HUES64 (cell line): ENCODE results near the gene ANKK1. TPM values are rescaled to one million over a fixed set of nuclear protein-coding genes. Genes with fewer than 3 reads are reported as not detected.
A peak's percentile ranks its signal among the peaks of the same experiment; 100 is the strongest.

ENCODE experiments used
- H3K27ac ChIP-seq: 2 replicates; pipeline ENCODE4 v1.7.0; 2013; ENCODE audit warnings: low read depth, low read length, inconsistent platforms
- H3K27me3 ChIP-seq: 2 replicates; pipeline ENCODE4 v1.6.1; 2013; ENCODE audit warnings: mild to moderate bottlenecking, low read length; ENCODE audit not compliant: insufficient read depth
- H3K36me3 ChIP-seq: 2 replicates; pipeline ENCODE4 v1.6.1; 2013; ENCODE audit warnings: mild to moderate bottlenecking, low read length; ENCODE audit not compliant: insufficient read depth
- H3K4me1 ChIP-seq: 2 replicates; pipeline ENCODE4 v1.6.1; 2013; ENCODE audit warnings: mild to moderate bottlenecking, low read length, moderate library complexity; ENCODE audit not compliant: insufficient read depth
- H3K4me3 ChIP-seq: 2 replicates; pipeline ENCODE4 v1.5.1; 2013; ENCODE audit warnings: mild to moderate bottlenecking, low read length, moderate library complexity
- H3K9ac ChIP-seq: 2 replicates; pipeline ENCODE4 v1.6.1; 2013; ENCODE audit warnings: mild to moderate bottlenecking, low read depth, low read length
- H3K9me3 ChIP-seq: 2 replicates; pipeline ENCODE4 v1.6.1; 2013; ENCODE audit warnings: low read depth, low read length; ENCODE audit not compliant: insufficient read depth
- WGBS: fragments of 150-250, 120-280 bp; methylation state at CpG from one replicate; pipeline ENCODE4 v1.1.7; 2013; ENCODE audit warnings: missing lambda C conversion rate; 5-methylcytosine and 5-hydroxymethylcytosine counted together
- polyA plus RNA-seq, 2 experiments: library from polyadenylated mRNA; stranded (reverse); fragments of 50-300 nt; gene quantifications; one replicate each; pipeline ENCODE4 v1.2.3, GENCODE V29; 2013

Gene ANKK1, protein sequence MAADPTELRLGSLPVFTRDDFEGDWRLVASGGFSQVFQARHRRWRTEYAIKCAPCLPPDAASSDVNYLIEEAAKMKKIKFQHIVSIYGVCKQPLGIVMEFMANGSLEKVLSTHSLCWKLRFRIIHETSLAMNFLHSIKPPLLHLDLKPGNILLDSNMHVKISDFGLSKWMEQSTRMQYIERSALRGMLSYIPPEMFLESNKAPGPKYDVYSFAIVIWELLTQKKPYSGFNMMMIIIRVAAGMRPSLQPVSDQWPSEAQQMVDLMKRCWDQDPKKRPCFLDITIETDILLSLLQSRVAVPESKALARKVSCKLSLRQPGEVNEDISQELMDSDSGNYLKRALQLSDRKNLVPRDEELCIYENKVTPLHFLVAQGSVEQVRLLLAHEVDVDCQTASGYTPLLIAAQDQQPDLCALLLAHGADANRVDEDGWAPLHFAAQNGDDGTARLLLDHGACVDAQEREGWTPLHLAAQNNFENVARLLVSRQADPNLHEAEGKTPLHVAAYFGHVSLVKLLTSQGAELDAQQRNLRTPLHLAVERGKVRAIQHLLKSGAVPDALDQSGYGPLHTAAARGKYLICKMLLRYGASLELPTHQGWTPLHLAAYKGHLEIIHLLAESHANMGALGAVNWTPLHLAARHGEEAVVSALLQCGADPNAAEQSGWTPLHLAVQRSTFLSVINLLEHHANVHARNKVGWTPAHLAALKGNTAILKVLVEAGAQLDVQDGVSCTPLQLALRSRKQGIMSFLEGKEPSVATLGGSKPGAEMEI
- not detected for polyA plus RNA-seq (2013, experiment 1 of 2)
- polyA plus RNA-seq (2013, experiment 2 of 2), result not detected

GRCh38 chr11:113387605-113388211 is at the start of gene ANKK1:
Gene ANKK1 (plus strand): TSS chr11:113387779. CDS start chr11:113387885, 106 bp downstream.
- Histone ChIP-seq H3K9ac (peak within 1 kb of the TSS; percentile 42), H3K4me1 (peaks cover 9% of the 10 kb centered on the region), H3K4me3 (peak within 1 kb of the TSS; percentile 44), H3K36me3 (no peaks in the 10 kb centered on the region), H3K27ac (no peak within 1 kb of the TSS), H3K9me3 (no peaks in the 10 kb centered on the region), H3K27me3 (0 out of 2 replicates have a peak, but pooled peaks cover 9% of the 10 kb centered on the region)
- WGBS, result 18% methylated on average over 46 of the region's 46 CpGs

DNA sequence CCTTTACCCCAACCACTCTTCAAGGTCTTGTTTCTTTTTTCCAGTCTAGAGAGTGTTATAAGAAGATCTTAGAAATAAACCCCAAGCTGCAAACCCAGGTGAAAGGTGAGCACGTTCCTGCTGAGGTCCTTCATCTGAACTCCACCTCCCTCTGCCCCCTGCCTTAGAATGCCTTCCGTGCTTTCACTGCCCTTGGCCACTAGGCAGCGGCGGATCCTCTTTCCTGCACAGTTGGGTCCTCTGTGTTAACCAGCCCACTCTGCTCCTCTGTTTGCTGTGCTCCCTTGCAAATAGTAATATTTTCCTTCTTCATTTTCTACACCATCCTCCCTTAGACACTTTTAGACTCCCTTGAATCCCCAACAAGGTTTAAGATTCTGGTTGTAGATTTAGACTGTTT is 48.8 kb upstream of the ANKK1 start:
- H3K9me3 ChIP-seq, result no peaks in the 10 kb centered on the region
- H3K27ac ChIP-seq, result no peak overlapping the region
- no peak overlapping the region for H3K9ac ChIP-seq
- 62% methylated on average over 4 of the region's 4 CpGs for WGBS
- H3K27me3 ChIP-seq, result no peaks in the 10 kb centered on the region
- H3K4me1 ChIP-seq, result no peaks in the 10 kb centered on the region
- H3K36me3 ChIP-seq, result peaks cover 4% of the 10 kb centered on the region; the same call in 1 of the 2 replicates
- no peak overlapping the region for H3K4me3 ChIP-seq

GRCh38 chr11:113339929-113340589 is 47.5 kb upstream of the ANKK1 start:
- Histone ChIP-seq H3K27ac (no peak overlapping the region), H3K27me3 (no peaks in the 10 kb centered on the region), H3K36me3 (peaks cover 4% of the 10 kb centered on the region; the same call in 1 of the 2 replicates), H3K9ac (no peak overlapping the region), H3K4me1 (no peaks in the 10 kb centered on the region), H3K4me3 (no peak overlapping the region), H3K9me3 (no peaks in the 10 kb centered on the region)
- 90% methylated on average over 5 of the region's 6 CpGs for WGBS

- Histone ChIP-seq H3K36me3 (peaks cover 4% of the 10 kb centered on the region; the same call in 1 of the 2 replicates), H3K9ac (no peak overlapping the region), H3K27ac (no peak overlapping the region), H3K4me3 (no peak overlapping the region), H3K27me3 (no peaks in the 10 kb centered on the region), H3K9me3 (no peaks in the 10 kb centered on the region), H3K4me1 (no peaks in the 10 kb centered on the region)
- WGBS, result 95% methylated on average over 10 of the region's 10 CpGs
Measured at GRCh38 chr11:113341388-113342165, 46.0 kb upstream of the ANKK1 start.

DNA sequence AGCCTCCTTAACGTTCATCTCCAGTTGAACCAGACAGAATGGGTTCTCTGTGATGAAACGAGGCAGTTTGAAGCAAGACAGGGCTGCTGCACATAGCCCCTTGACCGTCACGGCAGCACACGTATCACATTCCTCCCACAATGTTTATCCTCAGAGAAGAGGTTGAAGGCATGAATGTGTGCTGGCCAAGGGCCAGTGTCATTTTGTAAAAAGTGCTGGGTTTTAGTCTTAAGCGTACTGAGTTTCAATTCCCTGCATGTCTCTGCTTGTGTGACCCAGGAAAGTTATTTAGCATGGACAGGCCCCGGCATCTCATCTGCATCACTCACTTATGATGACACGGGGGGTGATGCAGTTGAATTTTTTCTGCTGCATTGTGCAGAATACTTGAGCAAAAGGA is 41.6 kb upstream of the ANKK1 start:
- Histone ChIP-seq H3K9ac (no peak overlapping the region), H3K27ac (no peak overlapping the region), H3K4me3 (no peak overlapping the region), H3K4me1 (no peaks in the 10 kb centered on the region), H3K36me3 (no peaks in the 10 kb centered on the region), H3K27me3 (no peaks in the 10 kb centered on the region), H3K9me3 (no peaks in the 10 kb centered on the region)
- 97% methylated on average over 8 of the region's 8 CpGs for WGBS

- no peaks in the 10 kb centered on the region for H3K27me3 ChIP-seq
- H3K4me3 ChIP-seq, result no peak overlapping the region
- H3K9me3 ChIP-seq, result no peaks in the 10 kb centered on the region
- H3K36me3 ChIP-seq, result no peaks in the 10 kb centered on the region
- 91% methylated on average over 3 of the region's 3 CpGs for WGBS
- H3K4me1 ChIP-seq, result no peaks in the 10 kb centered on the region
- no peak overlapping the region for H3K9ac ChIP-seq
- H3K27ac ChIP-seq, result no peak overlapping the region
Measured at GRCh38 chr11:113349528-113349927, 38.1 kb upstream of the ANKK1 start.

- H3K36me3 ChIP-seq, result no peaks in the 10 kb centered on the region
- H3K9me3 ChIP-seq, result no peaks in the 10 kb centered on the region
- H3K27me3 ChIP-seq, result no peaks in the 10 kb centered on the region
- H3K4me3 ChIP-seq, result no peak overlapping the region
- 94% methylated on average over 11 of the region's 11 CpGs for WGBS
- no peaks in the 10 kb centered on the region for H3K4me1 ChIP-seq
- H3K27ac ChIP-seq, result no peak overlapping the region
- H3K9ac ChIP-seq, result no peak overlapping the region
Measured at GRCh38 chr11:113350336-113351067, 37.1 kb upstream of the ANKK1 start.

DNA sequence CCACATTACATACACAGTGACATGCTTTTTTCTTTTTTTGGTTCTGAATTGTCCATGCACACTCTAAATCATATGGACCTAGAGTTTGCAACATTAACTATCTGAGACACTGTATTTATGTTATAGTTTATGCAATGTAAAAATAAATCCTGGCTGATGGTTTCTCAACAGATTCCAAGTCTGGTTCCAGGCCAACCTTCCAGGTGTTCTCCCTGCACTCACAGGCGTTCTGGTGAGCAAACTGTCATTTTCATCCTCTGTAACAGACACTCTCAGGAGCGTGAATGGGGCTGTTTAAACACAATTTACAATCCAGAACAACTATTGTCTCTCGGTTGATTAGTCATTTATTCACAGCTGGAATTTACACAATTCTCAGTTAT is 36.5 kb upstream of the ANKK1 start:
- no peak overlapping the region for H3K9ac ChIP-seq
- no peaks in the 10 kb centered on the region for H3K4me1 ChIP-seq
- H3K27me3 ChIP-seq, result no peaks in the 10 kb centered on the region
- no peaks in the 10 kb centered on the region for H3K36me3 ChIP-seq
- no peak overlapping the region for H3K27ac ChIP-seq
- no peak overlapping the region for H3K4me3 ChIP-seq
- no peaks in the 10 kb centered on the region for H3K9me3 ChIP-seq
- 79% methylated on average over 3 of the region's 3 CpGs for WGBS

DNA sequence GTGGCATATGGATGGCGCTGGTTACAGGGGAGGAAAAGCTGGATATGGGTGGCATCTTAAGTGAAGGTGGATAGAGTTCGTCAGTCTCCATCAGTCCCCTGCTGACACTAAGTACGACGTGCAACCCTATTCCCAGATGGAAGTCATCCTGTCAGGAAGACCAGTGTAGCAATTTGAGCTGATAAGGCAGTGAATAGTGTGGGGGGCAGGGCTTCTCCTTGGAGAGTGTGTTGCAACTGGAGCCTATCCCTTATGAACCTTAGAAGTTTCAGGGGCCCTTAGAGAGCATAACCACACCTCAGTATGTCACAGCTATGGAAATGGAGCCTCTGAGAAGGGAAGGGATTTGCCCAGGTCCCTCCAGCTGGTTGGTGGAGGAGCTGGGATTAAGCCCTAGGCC is 36.1 kb upstream of the ANKK1 start:
- no peaks in the 10 kb centered on the region for H3K27me3 ChIP-seq
- no peaks in the 10 kb centered on the region for H3K9me3 ChIP-seq
- H3K9ac ChIP-seq, result no peak overlapping the region
- no peak overlapping the region for H3K27ac ChIP-seq
- H3K36me3 ChIP-seq, result no peaks in the 10 kb centered on the region
- 87% methylated on average over 4 of the region's 4 CpGs for WGBS
- no peak overlapping the region for H3K4me3 ChIP-seq
- no peaks in the 10 kb centered on the region for H3K4me1 ChIP-seq

DNA sequence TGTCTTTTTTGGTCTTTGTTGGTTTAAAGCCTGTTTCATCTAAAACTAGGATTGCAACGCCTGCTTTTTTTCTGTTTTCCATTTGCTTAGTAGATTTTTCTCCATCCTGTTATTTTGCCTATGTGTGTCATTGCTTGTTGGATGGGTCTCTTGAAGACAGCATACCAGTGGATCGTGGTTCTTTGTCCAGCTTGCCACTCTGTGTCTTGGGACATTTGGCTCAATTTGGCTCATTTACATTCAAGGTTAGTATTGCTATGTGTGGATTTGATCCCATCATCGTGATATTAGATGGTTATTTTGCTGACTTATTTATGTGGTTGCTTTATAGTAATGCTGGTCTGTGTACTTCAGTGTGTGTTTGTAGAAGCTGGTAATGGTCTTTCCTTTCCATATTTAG is 31.4 kb upstream of the ANKK1 start:
- 97% methylated on average over 3 of the region's 3 CpGs for WGBS

More for the DNA sequence above, 31.4 kb upstream of the ANKK1 start:
- Histone ChIP-seq H3K36me3 (no peaks in the 10 kb centered on the region), H3K4me1 (no peaks in the 10 kb centered on the region), H3K27me3 (no peaks in the 10 kb centered on the region), H3K4me3 (no peak overlapping the region), H3K9me3 (no peaks in the 10 kb centered on the region), H3K9ac (no peak overlapping the region), H3K27ac (no peak overlapping the region)
